ENCODE measurements around the gene FLACC1.

DNA sequence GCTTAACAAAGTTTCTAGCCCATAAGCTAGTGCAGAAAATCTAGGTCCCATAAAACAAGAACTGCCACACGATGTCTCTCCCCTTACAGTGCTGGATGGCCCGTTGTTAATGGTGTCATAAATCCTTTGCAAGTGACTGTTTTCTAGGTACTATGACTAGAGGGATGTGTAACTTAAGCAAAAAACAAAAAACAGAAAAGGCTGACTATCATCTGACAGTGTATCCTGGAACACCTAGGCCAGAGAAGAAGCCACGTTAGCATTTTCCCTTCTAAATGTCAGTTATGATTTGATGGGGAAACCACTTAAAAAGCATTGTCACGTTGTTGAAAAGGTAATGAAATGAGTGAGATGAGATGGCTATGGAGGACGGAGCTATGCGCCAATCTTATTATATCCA, 94.4 kb downstream of the FLACC1 start:
- TF ChIP-seq ZNF274 (IDR thresholded peaks at IDR 0.05; ENCODE audit: low read depth, low read length): no peak
- no peak for TF ChIP-seq SUZ12 (IDR thresholded peaks at IDR 0.05; ENCODE audit: extremely low read depth, insufficient read depth, insufficient read length)

All from NT2/D1 (cell line).